GM18511 (cell line): Measurements from ENCODE around the gene ADAMTS13.
A peak's percentile ranks its signal among the peaks of the same experiment; 100 is the strongest.

Experiments used
- ATAC-seq: cut with Tn5 transposase; IDR thresholded peaks from one replicate; pipeline ENCODE4 v1.9.1; 2021; ENCODE audit warnings: mild to moderate bottlenecking, moderate library complexity; ENCODE audit not compliant: unreplicated experiment

ADAMTS13 gene

DNA sequence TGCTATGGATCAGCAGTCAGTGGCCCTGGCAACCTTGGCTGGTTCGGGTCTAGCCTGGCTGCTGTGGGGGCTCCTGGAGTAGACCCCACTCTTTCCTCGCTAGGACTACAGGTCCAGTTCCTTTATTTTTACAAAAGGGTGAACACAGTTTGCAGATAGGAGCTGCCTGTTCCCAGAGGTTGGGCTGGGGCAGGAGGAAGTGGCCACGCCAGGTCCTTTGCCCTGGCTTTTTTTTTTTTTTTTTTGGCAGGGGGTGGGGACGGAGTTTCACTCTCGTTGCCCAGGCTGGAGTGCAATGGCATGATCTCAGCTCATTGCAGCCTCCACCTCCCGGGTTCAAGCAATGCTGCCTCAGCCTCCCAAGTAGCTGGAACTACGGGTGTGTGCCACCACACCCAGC is 48.8 kb downstream of the ADAMTS13 start:
- no peak for ATAC-seq

DNA sequence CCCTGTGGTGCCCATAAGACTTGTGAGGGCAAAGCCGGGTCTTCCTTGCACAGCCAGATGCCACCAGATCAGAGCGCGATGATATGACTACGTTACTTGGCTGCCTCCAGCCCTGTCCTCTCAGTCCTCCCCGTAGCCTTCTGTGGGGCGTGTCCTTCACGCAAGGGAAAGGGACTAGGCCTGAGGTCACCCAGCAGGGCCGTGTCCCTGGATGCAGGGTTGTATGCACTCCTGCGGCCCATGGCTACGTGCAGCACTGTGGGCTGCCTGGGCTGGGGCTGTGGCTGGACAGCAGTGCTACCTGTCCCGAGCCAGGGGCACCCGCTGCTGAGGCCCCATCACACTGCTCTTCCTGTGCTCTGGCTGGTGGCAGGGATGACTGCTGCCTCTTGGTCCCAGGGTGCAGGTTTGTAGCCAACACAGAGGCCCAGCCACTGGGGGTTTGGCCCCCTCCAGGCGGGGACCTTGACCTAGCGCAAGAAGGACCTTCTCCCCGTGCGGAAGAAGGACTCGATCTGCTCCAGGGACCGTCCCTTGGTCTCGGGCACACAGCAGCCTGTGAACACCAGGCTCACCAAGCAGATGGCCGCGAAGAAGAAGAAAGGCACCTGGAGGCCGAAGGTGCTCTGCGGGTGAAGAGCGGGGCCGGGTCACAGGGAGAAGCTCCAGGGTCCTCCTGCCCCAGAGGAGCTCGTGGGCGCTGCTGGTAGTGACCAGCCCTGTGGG is 49.5 kb downstream of the ADAMTS13 start:
- ATAC-seq: no peak

DNA sequence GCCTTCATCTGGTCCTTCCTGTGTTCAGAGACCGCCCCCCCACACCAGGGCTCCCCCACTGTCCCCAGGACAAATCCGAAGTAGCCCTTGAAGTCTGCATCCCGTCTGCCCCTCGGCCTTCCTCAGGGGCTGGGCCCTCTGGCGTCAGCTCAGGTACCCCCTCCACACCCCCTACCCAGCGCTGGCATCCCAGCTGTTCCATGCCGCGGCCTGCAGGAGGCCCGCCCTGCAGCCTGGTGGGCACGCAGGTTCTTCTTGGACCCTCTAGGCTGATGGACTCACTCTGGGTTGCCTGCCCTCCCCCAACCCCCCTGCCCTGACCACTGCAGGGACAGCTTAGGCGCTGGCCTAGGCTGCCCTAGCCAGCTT is 50.1 kb downstream of the ADAMTS13 start:
- ATAC-seq: no peak

DNA sequence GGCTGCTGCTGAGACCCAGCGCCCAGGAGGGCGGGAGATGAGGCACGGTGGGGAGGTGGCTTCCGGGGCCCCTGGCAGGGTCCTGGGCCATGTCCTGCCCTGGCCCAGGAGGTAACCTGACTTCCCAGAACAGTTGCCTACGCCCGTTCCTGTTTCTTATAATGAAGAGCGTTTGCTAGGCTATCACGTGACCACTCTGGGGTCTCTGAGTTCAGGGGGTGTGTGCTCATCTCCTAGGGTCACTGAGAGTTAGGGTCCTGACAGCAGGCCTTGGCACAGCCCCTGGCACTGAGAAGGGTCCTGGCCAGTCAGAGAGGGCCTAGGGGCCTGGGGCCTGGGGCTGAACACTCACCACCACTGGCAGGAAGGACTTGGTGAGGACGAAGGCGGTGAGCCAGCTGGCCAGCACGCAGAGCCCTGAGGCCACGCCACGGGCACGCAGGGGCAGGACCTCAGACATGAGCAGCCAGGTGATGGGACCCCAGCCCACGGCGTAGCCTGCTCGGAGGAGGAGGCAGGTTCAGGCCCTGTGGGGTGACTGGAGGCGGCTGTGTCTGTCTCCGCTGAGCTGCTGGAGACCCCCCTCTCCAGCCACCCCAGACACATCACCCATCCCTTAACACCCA is 50.7 kb downstream of the ADAMTS13 start:
- no peak for ATAC-seq

DNA sequence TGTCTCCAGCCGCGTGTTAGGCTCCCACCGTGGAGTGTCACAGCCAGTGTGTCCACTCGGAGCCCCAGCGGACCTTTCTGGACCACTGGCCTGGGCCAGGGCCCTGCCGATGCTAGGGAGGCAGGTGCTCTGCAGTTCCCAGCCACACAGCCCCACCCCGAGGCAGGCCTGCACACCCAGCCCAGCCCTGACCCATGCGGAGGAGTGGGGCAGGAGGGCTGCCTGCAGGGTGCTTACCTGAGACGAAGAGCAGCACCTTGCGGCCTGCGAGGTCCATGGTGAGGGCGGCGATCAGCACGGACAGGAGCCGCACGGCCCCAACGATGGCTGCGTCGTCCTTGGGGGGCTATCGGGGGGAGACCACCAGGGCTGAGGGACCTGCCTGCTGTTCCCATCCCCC is 51.6 kb downstream of the ADAMTS13 start:
- ATAC-seq: no peak

- no peak for ATAC-seq
Observed at GRCh38 chr9:133474215-133474614, 52.0 kb downstream of the ADAMTS13 start.

GRCh38 chr9:133474853-133475252 is 52.7 kb downstream of the ADAMTS13 start:
- no peak for ATAC-seq

- ATAC-seq: no peak
Observed at GRCh38 chr9:133475292-133476012, 53.3 kb downstream of the ADAMTS13 start.

GRCh38 chr9:133476036-133476931 is 54.1 kb downstream of the ADAMTS13 start:
- no peak for ATAC-seq

DNA sequence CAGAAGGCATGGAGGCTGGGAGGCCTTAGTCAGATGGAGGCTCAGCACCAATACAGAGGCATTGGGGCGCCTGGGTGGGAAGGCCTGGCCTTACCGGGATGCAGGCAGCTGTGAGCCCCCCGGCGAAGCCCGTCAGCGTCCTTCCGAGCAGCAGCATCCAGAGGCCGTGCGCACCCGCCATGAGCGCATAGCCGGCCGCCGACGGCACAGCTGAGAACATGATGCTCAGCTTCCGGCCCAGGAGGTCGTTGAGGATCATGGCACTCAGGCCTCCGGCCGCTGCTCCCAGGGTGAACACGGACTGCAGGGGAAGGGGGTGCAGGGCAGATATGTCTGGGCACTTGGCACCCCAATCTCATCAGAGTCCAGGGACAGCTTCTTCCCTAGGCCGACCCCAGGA is 54.8 kb downstream of the ADAMTS13 start:
- ATAC-seq: no peak

DNA sequence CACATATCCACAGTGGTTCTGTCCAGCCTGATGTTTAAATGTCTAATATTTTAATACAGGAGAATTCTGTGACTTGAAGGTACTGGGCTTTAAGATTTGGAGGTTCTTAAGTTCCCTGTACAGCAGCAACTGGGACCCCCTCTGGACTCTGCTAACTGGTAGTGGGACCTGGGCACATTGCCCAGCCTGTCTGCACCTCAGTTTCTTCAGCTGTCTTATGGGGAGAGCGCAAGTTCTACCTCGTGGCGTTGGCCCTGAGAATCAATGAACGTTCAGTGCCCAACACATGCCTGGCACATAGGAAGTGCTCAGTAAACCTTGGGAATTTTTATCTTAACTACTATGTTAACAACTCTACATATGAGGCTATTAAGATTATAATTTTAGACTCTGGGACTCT is 55.3 kb downstream of the ADAMTS13 start:
- no peak for ATAC-seq

DNA sequence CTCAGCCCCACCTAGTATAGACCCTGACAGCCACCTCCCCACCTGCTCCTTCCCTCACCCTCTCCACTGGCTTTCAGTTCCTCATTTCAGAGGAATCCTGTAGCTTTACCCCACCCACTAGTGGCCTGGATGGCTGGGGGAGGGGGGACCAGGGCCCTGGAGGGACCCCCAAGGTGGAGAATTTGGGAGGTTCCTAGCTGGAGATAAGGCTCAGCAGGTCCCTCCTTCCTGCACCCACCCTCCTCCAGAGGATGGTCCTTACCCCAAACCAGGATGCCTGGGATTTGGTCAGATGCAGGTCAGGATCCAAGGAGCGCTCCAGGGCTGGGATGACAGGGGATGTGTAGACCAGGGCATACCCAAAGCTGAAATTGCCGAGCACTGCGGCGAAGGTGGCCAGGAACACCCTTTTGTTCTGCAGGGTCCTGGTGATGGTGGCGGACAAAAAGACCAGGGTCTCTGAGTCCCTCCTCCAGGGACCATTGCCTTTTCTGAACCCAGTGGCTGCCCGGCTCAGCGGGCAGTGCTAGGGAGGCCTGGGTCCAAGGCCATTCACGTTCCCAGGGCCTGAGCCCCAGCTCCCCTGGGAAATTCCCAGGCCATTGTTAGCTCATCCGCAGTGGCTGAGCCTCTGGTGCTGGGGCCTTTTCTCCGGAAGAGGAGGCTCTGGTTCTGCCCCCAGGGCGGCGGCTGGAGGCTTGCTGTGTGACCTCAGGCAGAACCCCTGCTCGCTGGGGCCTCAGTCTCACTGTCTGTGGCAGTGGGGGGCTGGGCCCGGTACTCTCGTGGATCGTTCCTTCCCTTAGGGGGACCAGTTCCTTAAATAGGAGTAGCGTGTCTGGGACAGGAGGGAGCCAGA is 56.1 kb downstream of the ADAMTS13 start:
- peak; percentile 60 for ATAC-seq

DNA sequence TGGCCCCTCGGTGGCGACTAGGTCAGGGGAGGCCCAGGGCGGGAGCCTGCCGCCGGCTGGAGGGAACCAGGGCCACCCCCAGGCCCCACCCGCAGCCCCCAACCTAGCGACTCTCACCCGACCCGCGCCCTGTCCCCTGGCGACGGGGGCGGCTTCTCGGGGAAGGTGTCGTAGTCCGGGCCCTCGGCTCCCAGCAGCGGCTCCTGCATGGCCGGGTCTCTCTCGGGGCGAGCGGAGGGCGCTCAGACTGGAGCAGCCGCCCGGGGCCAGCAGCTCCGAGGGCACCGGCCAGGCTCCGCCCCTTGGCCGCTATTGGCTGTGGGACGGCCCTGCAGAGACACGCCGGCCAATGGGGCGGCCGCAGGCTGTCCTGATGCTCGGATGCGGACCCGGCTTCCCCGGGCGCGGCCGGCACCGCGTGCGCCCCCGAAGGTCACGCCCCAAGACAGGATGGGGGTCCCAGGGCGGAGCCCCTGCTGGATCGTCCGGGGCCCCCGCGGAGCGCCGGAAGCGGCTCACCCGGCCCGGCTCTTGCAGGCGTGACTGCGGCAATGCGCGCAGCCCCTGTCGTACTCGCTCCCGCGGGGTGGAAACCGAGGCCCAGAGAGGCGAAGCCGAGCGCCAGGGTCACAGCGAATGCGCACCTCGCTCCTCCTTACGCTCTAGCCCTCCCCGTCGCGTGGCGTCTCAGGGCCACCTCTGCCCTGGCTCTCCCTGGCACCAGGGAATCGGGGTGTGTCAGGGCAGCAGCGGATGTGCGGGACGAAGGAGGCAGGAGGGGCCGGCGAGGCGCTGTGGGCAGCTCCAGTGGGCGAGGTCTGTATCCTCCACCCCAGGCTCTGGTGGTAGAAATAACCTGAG is 56.9 kb downstream of the ADAMTS13 start, which contains the start of gene SLC2A6:
Gene SLC2A6 (minus strand): TSS at position 249 of the 861 bp plus-strand sequence. CDS start 40 bp downstream, at position 209.
- peak; percentile 95 for ATAC-seq

DNA sequence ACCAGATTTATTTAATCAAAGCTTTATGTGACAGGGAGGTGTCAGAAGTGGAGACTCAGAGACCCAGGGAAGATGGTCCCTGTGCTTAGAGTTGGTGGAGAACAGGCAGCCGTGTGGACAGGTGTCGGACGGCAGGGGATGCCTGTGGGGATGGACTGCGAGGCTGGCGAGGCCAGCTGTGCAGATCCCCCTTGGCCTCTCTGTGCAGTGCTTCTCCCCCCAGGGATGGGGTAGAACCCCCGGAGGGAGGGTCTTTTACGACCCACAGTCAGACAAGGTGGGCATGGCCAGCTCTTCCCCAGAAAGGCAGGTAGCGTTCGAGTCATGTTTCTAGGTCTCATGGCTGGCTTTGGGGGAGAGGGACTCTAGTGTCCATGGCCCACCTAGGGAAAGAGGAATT is 61.4 kb downstream of the ADAMTS13 start:
- ATAC-seq: no peak

DNA sequence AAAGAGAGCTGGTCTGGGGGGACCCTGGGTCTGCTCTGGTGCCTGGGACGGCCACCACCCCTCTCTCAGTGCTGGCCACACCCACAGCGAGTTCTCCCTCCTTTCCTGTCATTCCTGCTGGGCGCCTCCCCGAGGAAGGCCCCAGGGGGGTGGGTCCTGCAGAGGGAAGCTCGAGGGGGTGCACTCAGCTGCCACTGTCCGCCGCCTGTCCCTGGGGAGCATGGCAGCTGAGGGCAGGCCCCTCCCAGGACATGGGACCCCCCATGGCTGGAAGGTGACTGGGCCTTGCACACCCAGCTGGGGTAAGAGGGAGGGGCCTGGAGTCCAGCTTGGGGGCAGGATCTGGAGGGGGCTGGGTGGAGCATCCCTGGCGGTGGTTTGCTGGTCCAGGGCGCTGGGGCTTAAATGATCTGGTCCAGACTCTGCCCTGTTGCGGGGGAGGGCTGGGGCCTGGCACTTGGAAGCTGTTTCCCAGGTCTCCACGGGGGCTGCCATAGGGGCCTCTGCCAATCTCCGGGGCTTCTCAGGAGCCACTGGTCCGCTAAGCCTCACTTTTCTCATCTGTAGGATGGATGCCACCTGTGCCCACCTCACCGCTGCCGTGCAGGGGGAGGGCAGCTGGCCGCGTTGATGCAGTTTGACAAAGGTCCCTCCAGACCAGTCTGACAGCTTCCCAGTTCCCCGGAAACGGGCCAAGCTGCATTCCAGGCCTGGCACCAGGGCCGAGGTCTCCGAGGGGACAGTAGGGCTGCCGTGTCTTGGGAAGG is 62.7 kb downstream of the ADAMTS13 start:
- ATAC-seq: no peak

GRCh38 chr9:133485531-133486260 is 63.5 kb downstream of the ADAMTS13 start:
- ATAC-seq: no peak

DNA sequence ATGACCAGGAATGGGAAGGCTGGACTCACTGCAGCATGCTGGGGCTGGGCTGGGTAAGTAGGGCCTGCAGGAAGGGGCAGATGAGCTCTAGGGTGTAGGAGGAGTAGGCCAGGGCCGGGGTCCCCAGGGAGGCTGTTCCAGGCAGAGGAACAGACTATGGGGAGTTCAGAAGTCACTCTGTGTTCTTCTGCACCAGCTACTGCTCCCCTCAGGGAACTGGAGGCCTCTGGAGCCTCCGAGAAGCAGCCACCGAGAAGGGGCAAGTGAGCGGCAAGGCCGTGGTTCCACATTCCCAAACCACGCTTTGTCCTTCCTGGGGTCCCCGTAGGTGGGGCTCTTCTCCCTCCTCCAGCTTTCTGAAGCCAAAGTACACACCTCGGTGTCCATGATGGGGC is 65.2 kb downstream of the ADAMTS13 start:
- ATAC-seq: no peak
